ENCODE results near the gene CENPP.

CENPP gene

DNA sequence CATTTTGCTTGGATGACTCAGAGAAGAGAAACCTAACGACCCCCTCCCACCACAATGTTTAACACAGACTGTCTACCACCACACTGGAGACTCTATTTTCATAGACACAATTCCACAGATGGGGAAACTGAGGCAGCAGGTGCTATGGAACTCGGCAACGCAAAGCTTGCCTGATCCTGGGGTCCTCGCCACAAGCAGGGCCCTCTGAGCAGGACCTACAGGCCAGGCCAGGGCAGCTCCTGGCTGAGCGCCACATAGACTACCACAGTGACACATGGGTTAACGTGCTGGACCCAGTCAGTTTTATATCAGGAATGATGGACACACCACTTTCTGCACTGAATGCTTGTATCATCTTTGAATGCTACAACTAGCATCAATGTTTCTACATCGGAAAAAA is 332.4 kb downstream of the CENPP start:
- H3K27me3 ChIP-seq: no peaks in the 10 kb centered on the region
- H3K36me3 ChIP-seq: peaks cover 0 to 53% (median 36%) of the 10 kb centered on the region in 3 donors
- TF ChIP-seq, protein P1, sequence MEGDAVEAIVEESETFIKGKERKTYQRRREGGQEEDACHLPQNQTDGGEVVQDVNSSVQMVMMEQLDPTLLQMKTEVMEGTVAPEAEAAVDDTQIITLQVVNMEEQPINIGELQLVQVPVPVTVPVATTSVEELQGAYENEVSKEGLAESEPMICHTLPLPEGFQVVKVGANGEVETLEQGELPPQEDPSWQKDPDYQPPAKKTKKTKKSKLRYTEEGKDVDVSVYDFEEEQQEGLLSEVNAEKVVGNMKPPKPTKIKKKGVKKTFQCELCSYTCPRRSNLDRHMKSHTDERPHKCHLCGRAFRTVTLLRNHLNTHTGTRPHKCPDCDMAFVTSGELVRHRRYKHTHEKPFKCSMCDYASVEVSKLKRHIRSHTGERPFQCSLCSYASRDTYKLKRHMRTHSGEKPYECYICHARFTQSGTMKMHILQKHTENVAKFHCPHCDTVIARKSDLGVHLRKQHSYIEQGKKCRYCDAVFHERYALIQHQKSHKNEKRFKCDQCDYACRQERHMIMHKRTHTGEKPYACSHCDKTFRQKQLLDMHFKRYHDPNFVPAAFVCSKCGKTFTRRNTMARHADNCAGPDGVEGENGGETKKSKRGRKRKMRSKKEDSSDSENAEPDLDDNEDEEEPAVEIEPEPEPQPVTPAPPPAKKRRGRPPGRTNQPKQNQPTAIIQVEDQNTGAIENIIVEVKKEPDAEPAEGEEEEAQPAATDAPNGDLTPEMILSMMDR (IDR thresholded peaks at IDR 0.05): no peak
- no peaks in the 10 kb centered on the region for H3K9me3 ChIP-seq
- no peak for DNase-seq
- no peak overlapping the region for H3K27ac ChIP-seq
- H3K4me1 ChIP-seq: peaks cover 0 to 4% (median 0%) of the 10 kb centered on the region in 4 donors
- no peak overlapping the region for H3K4me3 ChIP-seq
- intact Hi-C loops (cut with DNase I; ENCODE audit: low total_unique reads): no loop called here

DNA sequence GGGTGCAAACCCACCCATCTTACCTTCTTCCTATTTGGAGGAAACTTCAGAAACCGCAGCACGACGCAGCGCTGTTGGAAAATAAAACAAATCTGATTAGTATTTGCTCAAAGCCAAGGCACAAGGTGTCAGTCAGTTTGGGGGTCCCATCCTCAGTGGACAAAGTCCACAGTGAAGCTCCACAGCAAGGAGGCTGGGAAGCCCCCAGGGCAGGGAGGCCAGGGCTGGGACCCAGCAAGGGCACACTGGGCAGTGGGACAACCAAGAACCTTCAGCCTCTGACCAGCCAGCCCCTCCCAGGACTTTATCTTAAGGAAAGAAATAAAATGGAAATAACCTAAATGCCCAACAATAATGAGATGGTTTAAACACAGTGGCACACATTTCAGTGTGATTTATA is 332.9 kb downstream of the CENPP start:
- TF ChIP-seq, protein P1 (IDR thresholded peaks at IDR 0.05): no peak
- H3K27ac ChIP-seq: no peak overlapping the region
- intact Hi-C loops (cut with DNase I; ENCODE audit: low total_unique reads): no loop called here
- DNase-seq: no peak
- peaks cover 0 to 4% (median 0%) of the 10 kb centered on the region in 4 donors for H3K4me1 ChIP-seq
- no peaks in the 10 kb centered on the region for H3K27me3 ChIP-seq
- peaks cover 0 to 50% (median 36%) of the 10 kb centered on the region in 3 donors for H3K36me3 ChIP-seq
- H3K9me3 ChIP-seq: no peaks in the 10 kb centered on the region
- H3K4me3 ChIP-seq: no peak overlapping the region

DNA sequence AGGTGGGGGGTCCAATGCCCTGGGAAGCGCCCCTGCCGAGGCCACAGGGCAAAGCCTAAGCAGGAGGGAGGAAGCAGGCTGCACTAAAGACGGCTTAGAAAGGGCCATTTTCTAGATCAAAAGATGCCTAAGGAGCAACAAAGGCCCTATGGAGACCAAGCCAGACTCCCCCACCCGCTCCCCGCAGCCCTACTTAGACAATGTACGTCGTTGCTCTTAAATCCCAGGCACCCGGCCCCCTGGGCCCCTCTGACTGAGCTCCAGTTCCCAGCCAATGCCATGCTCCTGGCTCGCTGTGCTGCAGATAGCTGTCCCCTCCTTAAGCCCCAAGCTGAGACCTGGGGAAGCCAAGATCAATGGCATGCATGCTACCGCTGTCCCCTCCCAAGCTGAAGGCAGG is 333.8 kb downstream of the CENPP start:
- Histone ChIP-seq H3K4me1 (peaks cover 0 to 6% (median 0%) of the 10 kb centered on the region in 4 donors), H3K4me3 (no peak overlapping the region), H3K27me3 (no peaks in the 10 kb centered on the region), H3K27ac (no peak overlapping the region), H3K36me3 (peaks cover 0 to 42% (median 30%) of the 10 kb centered on the region in 3 donors), H3K9me3 (no peaks in the 10 kb centered on the region)
- DNase-seq: no peak
- intact Hi-C loops (cut with DNase I; ENCODE audit: low total_unique reads): no loop called here
- TF ChIP-seq, protein P1 (IDR thresholded peaks at IDR 0.05): no peak

DNA sequence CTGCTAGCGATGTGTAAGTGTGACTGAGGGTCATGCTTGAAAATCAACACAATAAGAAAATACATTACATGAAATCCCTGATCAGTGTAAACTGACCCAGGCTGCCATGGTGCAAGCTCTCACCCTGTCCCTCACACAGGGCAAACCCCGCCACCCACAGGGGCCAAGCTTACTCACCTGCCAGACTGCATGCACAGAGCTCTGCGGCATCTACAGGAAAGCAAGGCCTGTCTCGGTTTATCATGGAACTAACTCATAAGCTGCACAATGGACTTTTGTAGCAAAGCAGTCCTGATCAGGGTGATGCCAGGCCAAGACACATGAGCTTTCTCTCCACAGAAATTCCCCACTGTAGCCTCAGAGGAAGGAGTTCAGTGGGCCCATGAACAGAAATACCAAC is 334.5 kb downstream of the CENPP start:
- H3K36me3 ChIP-seq: peaks cover 0 to 35% (median 24%) of the 10 kb centered on the region in 3 donors
- DNase-seq: no peak
- TF ChIP-seq, protein P1 (IDR thresholded peaks at IDR 0.05): no peak
- no peak overlapping the region for H3K4me3 ChIP-seq
- peaks cover 0 to 8% (median 0%) of the 10 kb centered on the region in 4 donors for H3K4me1 ChIP-seq
- no peaks in the 10 kb centered on the region for H3K9me3 ChIP-seq
- no peak overlapping the region for H3K27ac ChIP-seq
- intact Hi-C loops (cut with DNase I; ENCODE audit: low total_unique reads): no loop called here
- H3K27me3 ChIP-seq: no peaks in the 10 kb centered on the region

DNA sequence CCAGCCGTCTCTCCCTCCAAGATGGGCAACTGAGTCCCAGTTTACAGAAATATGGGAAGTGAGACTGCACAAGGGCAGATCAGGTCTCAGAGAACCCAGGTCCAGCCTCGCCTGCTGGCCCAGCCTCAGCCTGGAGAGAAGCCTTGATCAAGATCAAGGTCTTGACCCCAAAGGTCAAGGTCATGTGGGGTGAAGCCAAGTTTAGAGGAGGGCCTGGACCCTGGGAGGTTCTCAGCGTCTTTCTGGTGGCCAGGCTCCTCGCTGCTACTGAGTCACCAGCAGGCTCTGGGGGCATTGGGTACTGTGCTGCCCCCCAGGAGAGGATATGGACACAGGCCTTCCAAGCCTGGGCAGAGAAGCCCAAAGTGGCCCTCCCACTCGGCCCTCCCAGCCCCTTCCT is 335.4 kb downstream of the CENPP start:
- no peak for DNase-seq
- H3K4me3 ChIP-seq: no peak overlapping the region
- H3K9me3 ChIP-seq: no peaks in the 10 kb centered on the region
- intact Hi-C loops (cut with DNase I; ENCODE audit: low total_unique reads): no loop called here
- no peaks in the 10 kb centered on the region for H3K27me3 ChIP-seq
- TF ChIP-seq, protein P1 (IDR thresholded peaks at IDR 0.05): no peak
- H3K36me3 ChIP-seq: peaks cover 0 to 30% (median 18%) of the 10 kb centered on the region in 3 donors
- no peak overlapping the region for H3K27ac ChIP-seq
- H3K4me1 ChIP-seq: peaks cover 0 to 12% (median 0%) of the 10 kb centered on the region in 4 donors

DNA sequence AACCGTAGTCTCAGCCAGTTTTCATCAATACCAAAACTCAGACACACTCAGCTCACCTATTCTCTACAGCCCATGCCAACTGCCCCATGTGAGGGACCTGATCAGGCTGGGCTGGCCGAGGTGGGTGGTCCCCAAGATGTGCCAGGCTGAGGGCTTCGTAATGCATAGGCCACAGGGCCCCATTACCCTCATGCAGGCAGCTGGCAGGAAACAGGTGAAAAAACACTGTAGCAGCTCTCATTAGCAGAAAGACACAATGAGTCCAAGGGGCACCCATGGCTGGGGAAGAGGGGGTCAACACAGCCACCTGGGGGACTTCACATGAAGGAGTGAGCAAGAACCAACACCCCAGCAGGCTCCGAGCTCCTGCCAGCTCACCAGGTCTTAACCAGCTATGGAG is 336.0 kb downstream of the CENPP start:
- Histone ChIP-seq H3K4me1 (peaks cover 0 to 18% (median 0%) of the 10 kb centered on the region in 4 donors), H3K4me3 (no peak overlapping the region), H3K36me3 (peaks cover 0 to 30% (median 20%) of the 10 kb centered on the region in 3 donors), H3K27me3 (no peaks in the 10 kb centered on the region), H3K9me3 (no peaks in the 10 kb centered on the region), H3K27ac (no peak overlapping the region)
- no peak for DNase-seq
- TF ChIP-seq, protein P1 (IDR thresholded peaks at IDR 0.05): no peak
- intact Hi-C loops (cut with DNase I; ENCODE audit: low total_unique reads): no loop called here
